H9 (cell line): ENCODE measurements around the gene TTC28. TPM values are rescaled to one million over a fixed set of nuclear protein-coding genes. Genes with fewer than 3 reads are reported as not detected.

Source experiments
- DNase-seq: peaks from one replicate; pipeline ENCODE4 v3.0.0-alpha.2; 2017
- H2AFZ ChIP-seq: one replicate; pipeline ENCODE4 v1.6.1; 2013; ENCODE audit warnings: mild to moderate bottlenecking, low read length, control low read depth, moderate library complexity
- H2AK5ac ChIP-seq: 2 replicates; pipeline ENCODE4 v1.6.1; 2013; ENCODE audit warnings: low read length, control low read depth, mixed read lengths; ENCODE audit not compliant: insufficient read length
- H2BK120ac ChIP-seq: one replicate; pipeline ENCODE4 v1.6.1; 2013; ENCODE audit warnings: low read depth, mild to moderate bottlenecking, low read length, control low read depth, inconsistent platforms; ENCODE audit not compliant: poor library complexity, severe bottlenecking
- H2BK12ac ChIP-seq: 2 replicates; pipeline ENCODE4 v1.6.1; 2013; ENCODE audit warnings: low read length, control low read depth, mixed read lengths, low read depth; ENCODE audit not compliant: insufficient read length
- H2BK15ac ChIP-seq: 2 replicates; pipeline ENCODE4 v1.6.1; 2013; ENCODE audit warnings: low read depth, low read length, control low read depth
- H2BK20ac ChIP-seq: one replicate; pipeline ENCODE4 v1.6.1; 2013; ENCODE audit warnings: low read depth, mild to moderate bottlenecking, low read length, control low read depth, inconsistent platforms; ENCODE audit not compliant: poor library complexity, severe bottlenecking
- H2BK5ac ChIP-seq: 2 replicates; pipeline ENCODE4 v1.6.1; 2013; ENCODE audit warnings: low read length, control low read depth, mixed read lengths; ENCODE audit not compliant: insufficient read length
- H3K14ac ChIP-seq: 2 replicates; pipeline ENCODE4 v1.6.1; 2013; ENCODE audit warnings: low read length, control low read depth; ENCODE audit not compliant: insufficient read depth
- H3K18ac ChIP-seq: 2 replicates; pipeline ENCODE4 v1.6.1; 2013; ENCODE audit warnings: low read depth, mild to moderate bottlenecking, mixed read lengths, low read length, control low read depth; ENCODE audit not compliant: insufficient read length
- H3K23ac ChIP-seq: 2 replicates; pipeline ENCODE4 v1.6.1; 2013; ENCODE audit warnings: low read length, control low read depth, mixed read lengths, low read depth; ENCODE audit not compliant: insufficient read length
- H3K23me2 ChIP-seq: 2 replicates; pipeline ENCODE4 v1.6.1; 2013; ENCODE audit warnings: low read depth, mild to moderate bottlenecking, mixed read lengths, low read length, control low read depth; ENCODE audit not compliant: insufficient read length, poor library complexity, severe bottlenecking
- H3K27ac ChIP-seq: 2 replicates; pipeline ENCODE4 v1.5.1; 2013; ENCODE audit warnings: low read length, control low read depth, mixed read lengths, low read depth; ENCODE audit not compliant: insufficient read length
- H3K27me3 ChIP-seq: 2 replicates; pipeline ENCODE4 v1.6.1; 2013; ENCODE audit warnings: low read length, control low read depth, inconsistent platforms; ENCODE audit not compliant: insufficient read depth
- H3K4ac ChIP-seq: 2 replicates; pipeline ENCODE4 v1.6.1; 2013; ENCODE audit warnings: low read depth, mild to moderate bottlenecking, control low read depth, inconsistent platforms, low read length, moderate library complexity
- H3K4me1 ChIP-seq: 2 replicates; pipeline ENCODE4 v1.6.1; 2013; ENCODE audit warnings: low read length, control low read depth, inconsistent platforms; ENCODE audit not compliant: insufficient read depth
- H3K4me2 ChIP-seq: 2 replicates; pipeline ENCODE4 v1.6.1; 2013; ENCODE audit warnings: low read length, control low read depth, mixed read lengths; ENCODE audit not compliant: insufficient read length, insufficient read depth
- H3K56ac ChIP-seq: 2 replicates; pipeline ENCODE4 v1.6.1; 2013; ENCODE audit warnings: low read depth, mild to moderate bottlenecking, mixed read lengths, low read length, control low read depth; ENCODE audit not compliant: insufficient read length
- H3K79me1 ChIP-seq: 2 replicates; pipeline ENCODE4 v1.6.1; 2013; ENCODE audit warnings: low read depth, mild to moderate bottlenecking, moderate library complexity, low read length, control low read depth, inconsistent platforms; ENCODE audit not compliant: insufficient read depth, poor library complexity, severe bottlenecking
- H3K79me2 ChIP-seq: 2 replicates; pipeline ENCODE4 v1.6.1; 2013; ENCODE audit warnings: low read length, control low read depth, inconsistent platforms; ENCODE audit not compliant: insufficient read depth
- H3K9ac ChIP-seq: 2 replicates; pipeline ENCODE4 v1.6.1; 2013; ENCODE audit warnings: low read length, control low read depth, mixed read lengths; ENCODE audit not compliant: insufficient read length; ENCODE audit errors: extremely low read depth
- H3K9me3 ChIP-seq: one replicate; pipeline ENCODE4 v1.6.1; 2013; ENCODE audit warnings: low read depth, low read length, inconsistent platforms; ENCODE audit not compliant: control insufficient read depth
- H3T11ph ChIP-seq: one replicate; pipeline ENCODE4 v1.6.1; 2013; ENCODE audit warnings: mild to moderate bottlenecking, low read length, control low read depth, inconsistent platforms
- H4K20me1 ChIP-seq: one replicate; pipeline ENCODE4 v1.6.1; 2013; ENCODE audit not compliant: control insufficient read depth, insufficient read length, insufficient read depth
- H4K5ac ChIP-seq: 2 replicates; pipeline ENCODE4 v1.6.1; 2013; ENCODE audit warnings: low read depth, mild to moderate bottlenecking, mixed read lengths, low read length, control low read depth; ENCODE audit not compliant: insufficient read length
- H4K8ac ChIP-seq: replicated peaks from 2 replicates; pipeline ENCODE4 v1.6.1; 2013; ENCODE audit warnings: low read length, control low read depth, mixed read lengths, low read depth; ENCODE audit not compliant: insufficient read length
- H4K91ac ChIP-seq: 2 replicates; pipeline ENCODE4 v1.6.1; 2013; ENCODE audit warnings: low read depth, mild to moderate bottlenecking, moderate library complexity, mixed read lengths, low read length, control low read depth; ENCODE audit not compliant: insufficient read length
- H3K27ac Mint-ChIP-seq, 3 experiments: 2 replicates in 2 of 3; 3 replicates in 1 of 3; pipeline ENCODE4 v1.8.0; 2020 to 2021; ENCODE audit warnings: mixed read lengths in 3 of 3, mild to moderate bottlenecking in 1 of 3, moderate library complexity in 1 of 3
- H3K27me3 Mint-ChIP-seq: 2 replicates; pipeline ENCODE4 v1.8.0; 2021; ENCODE audit warnings: low read depth, mild to moderate bottlenecking, moderate library complexity, mixed read lengths
- H3K36me3 Mint-ChIP-seq, 3 experiments: 2 replicates in 2 of 3; 3 replicates in 1 of 3; pipeline ENCODE4 v1.8.0; 2020 to 2021; ENCODE audit warnings: low read depth in 3 of 3, mixed read lengths in 3 of 3; ENCODE audit not compliant: insufficient read depth in 1 of 3
- H3K4me1 Mint-ChIP-seq, 2 experiments: 2 replicates each; pipeline ENCODE4 v1.8.0; 2020; ENCODE audit warnings: mixed read lengths in 2 of 2
- H3K4me3 Mint-ChIP-seq, 2 experiments: 2 replicates in 1 of 2; 3 replicates in 1 of 2; pipeline ENCODE4 v1.8.0; 2020 to 2021; ENCODE audit warnings: mild to moderate bottlenecking in 2 of 2, mixed read lengths in 2 of 2, moderate library complexity in 1 of 2
- H3K9me3 Mint-ChIP-seq, 2 experiments: 2 replicates in 1 of 2; 3 replicates in 1 of 2; pipeline ENCODE4 v1.8.0; 2020; ENCODE audit warnings: mild to moderate bottlenecking in 2 of 2, mixed read lengths in 2 of 2, moderate library complexity in 1 of 2
- WGBS: extraction: QIAGEN DNeasy Blood & Tissue Kit; methylation state at CpG from one replicate; pipeline ENCODE4 v1.1.7; 2013; ENCODE audit warnings: missing lambda C conversion rate, low lambda C conversion rate, mixed read lengths; ENCODE audit not compliant: insufficient read length; ENCODE audit errors: extremely low coverage; 5-methylcytosine and 5-hydroxymethylcytosine counted together
- total RNA-seq: library from RNA; stranded (reverse); gene quantifications from 2 replicates; pipeline ENCODE4 v1.2.1, GENCODE V29; 2021
- TF ChIP-seq, protein P1 (sequence below): fragments of 200-600 bp; sonication (generic); conservative IDR thresholded peaks from 3 replicates; pipeline ENCODE4 v1.8.0; 2021; ENCODE audit warnings: antibody characterized with exemption, mild to moderate bottlenecking

TTC28 gene
- total RNA-seq, 1 experiment from 2014 or later: 13.6 TPM

DNA sequence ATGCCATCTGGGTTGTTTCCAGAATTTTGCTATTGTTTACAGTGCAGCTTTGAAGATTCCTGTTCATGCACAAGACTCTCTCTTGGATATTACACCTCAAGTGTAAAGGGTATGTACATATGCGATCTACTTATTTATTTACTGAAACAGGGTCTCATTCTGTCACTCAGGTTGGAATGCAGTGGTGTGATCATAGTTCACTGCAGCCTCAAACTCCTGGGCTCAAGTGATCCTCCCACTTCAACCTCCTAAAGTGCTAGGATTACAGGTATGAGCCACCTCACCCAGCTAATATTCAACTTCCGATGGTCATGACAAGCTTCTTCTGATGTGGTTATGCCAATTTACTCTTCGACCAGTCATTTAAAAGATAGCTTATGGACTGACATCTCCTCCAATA is 602.5 kb downstream of the TTC28 start:
- TF ChIP-seq, protein P1, sequence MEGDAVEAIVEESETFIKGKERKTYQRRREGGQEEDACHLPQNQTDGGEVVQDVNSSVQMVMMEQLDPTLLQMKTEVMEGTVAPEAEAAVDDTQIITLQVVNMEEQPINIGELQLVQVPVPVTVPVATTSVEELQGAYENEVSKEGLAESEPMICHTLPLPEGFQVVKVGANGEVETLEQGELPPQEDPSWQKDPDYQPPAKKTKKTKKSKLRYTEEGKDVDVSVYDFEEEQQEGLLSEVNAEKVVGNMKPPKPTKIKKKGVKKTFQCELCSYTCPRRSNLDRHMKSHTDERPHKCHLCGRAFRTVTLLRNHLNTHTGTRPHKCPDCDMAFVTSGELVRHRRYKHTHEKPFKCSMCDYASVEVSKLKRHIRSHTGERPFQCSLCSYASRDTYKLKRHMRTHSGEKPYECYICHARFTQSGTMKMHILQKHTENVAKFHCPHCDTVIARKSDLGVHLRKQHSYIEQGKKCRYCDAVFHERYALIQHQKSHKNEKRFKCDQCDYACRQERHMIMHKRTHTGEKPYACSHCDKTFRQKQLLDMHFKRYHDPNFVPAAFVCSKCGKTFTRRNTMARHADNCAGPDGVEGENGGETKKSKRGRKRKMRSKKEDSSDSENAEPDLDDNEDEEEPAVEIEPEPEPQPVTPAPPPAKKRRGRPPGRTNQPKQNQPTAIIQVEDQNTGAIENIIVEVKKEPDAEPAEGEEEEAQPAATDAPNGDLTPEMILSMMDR: no peak
- H3K18ac ChIP-seq: no peak overlapping the region
- H4K5ac ChIP-seq: no peak overlapping the region
- H2BK15ac ChIP-seq: no peak overlapping the region
- no peak overlapping the region for H3T11ph ChIP-seq
- no peak overlapping the region for H3K56ac ChIP-seq
- H2AK5ac ChIP-seq: no peak overlapping the region
- H2AFZ ChIP-seq: no peak overlapping the region
- Mint-ChIP-seq H3K4me3 (no peak overlapping the region), H3K9me3 (peaks cover 5 to 6% of the 10 kb centered on the region in 2 experiments), H3K27me3 (no peaks in the 10 kb centered on the region; the same call in 1 of the 2 replicates), H3K36me3 (peaks cover 1 to 6% (median 6%) of the 10 kb centered on the region in 3 experiments; a peak in 6 of 7 replicates), H3K4me1 (peaks cover 0 to 3% of the 10 kb centered on the region in 2 experiments; a peak in 1 of 4 replicates), H3K27ac (no peak overlapping the region)
- no peaks in the 10 kb centered on the region for H3K9me3 ChIP-seq
- H2BK12ac ChIP-seq: no peak overlapping the region
- no peak overlapping the region for H2BK5ac ChIP-seq
- no peak overlapping the region for H3K9ac ChIP-seq
- no peak overlapping the region for H3K27ac ChIP-seq
- H3K79me2 ChIP-seq: no peaks in the 10 kb centered on the region
- no peak overlapping the region for H3K4me2 ChIP-seq
- no peaks in the 10 kb centered on the region for H3K79me1 ChIP-seq
- H4K91ac ChIP-seq: no peak overlapping the region
- no peak overlapping the region for H3K4ac ChIP-seq
- WGBS: no CpG with 5 or more reads among the region's 3 CpGs
- H4K8ac ChIP-seq: no peak overlapping the region
- H3K4me1 ChIP-seq: no peaks in the 10 kb centered on the region
- no peak for DNase-seq
- no peak overlapping the region for H3K23ac ChIP-seq
- H4K20me1 ChIP-seq: no peaks in the 10 kb centered on the region
- H2BK20ac ChIP-seq: no peak overlapping the region
- no peak overlapping the region for H3K14ac ChIP-seq
- no peaks in the 10 kb centered on the region for H3K27me3 ChIP-seq
- no peaks in the 10 kb centered on the region for H3K23me2 ChIP-seq
- no peak overlapping the region for H2BK120ac ChIP-seq
